Common myeloid progenitor, CD34-positive (primary cell): Measurements from ENCODE around the gene POLD1.

Experiments
- CTCF ChIA-PET: fragments of 350-600 bp; sonication (Branson Sonifier 250); formaldehyde crosslinking; loops from one replicate; lab custom pipeline; 2021; ENCODE audit warnings: antibody characterized with exemption; lab: Charles Lee
- POLR2A ChIA-PET: fragments of 350-600 bp; sonication (Branson Sonifier 250); formaldehyde crosslinking; loops from one replicate; lab custom pipeline; 2021; ENCODE audit warnings: antibody characterized with exemption; lab: Charles Lee
- DNase-seq, 3 donors: peaks; one replicate each; pipeline versions ENCODE4 v3.0.0 to v3.0.0-alpha.2; 2013
- H3K27ac ChIP-seq, 2 experiments: 1 replicate in 1 of 2; 2 replicates in 1 of 2; pipeline ENCODE4 v1.7.0; 2013; ENCODE audit warnings: inconsistent platforms in 2 of 2, low read length in 2 of 2, mild to moderate bottlenecking in 2 of 2, low read depth in 1 of 2, moderate library complexity in 1 of 2; ENCODE audit not compliant: severe bottlenecking in 2 of 2, insufficient read depth in 1 of 2, poor library complexity in 1 of 2
- H3K27me3 ChIP-seq, 5 experiments: replicated peaks in 2 of 5; 1 replicate in 3 of 5; 2 replicates in 2 of 5; pipeline versions ENCODE4 v1.6.1 to v1.7.0; 2013; ENCODE audit warnings: low read length in 4 of 5, mild to moderate bottlenecking in 2 of 5, moderate library complexity in 2 of 5, inconsistent platforms in 1 of 5; ENCODE audit not compliant: insufficient read depth in 5 of 5, control insufficient read depth in 4 of 5
- H3K36me3 ChIP-seq, 4 experiments: 1 replicate in 2 of 4; 2 replicates in 2 of 4; pipeline versions ENCODE4 v1.6.1 to v1.7.0; 2013; ENCODE audit warnings: low read length in 3 of 4, control low read depth in 1 of 4, mild to moderate bottlenecking in 1 of 4; ENCODE audit not compliant: control insufficient read depth in 4 of 4, insufficient read depth in 4 of 4
- H3K4me1 ChIP-seq, 4 experiments: 1 replicate in 3 of 4; 2 replicates in 1 of 4; pipeline versions ENCODE4 v1.6.1 to v1.7.1; 2013; ENCODE audit warnings: low read length in 3 of 4, mild to moderate bottlenecking in 3 of 4, control low read depth in 1 of 4, inconsistent platforms in 1 of 4, moderate library complexity in 1 of 4; ENCODE audit not compliant: control insufficient read depth in 4 of 4, insufficient read depth in 4 of 4; ENCODE audit errors: control extremely low read depth in 1 of 4
- H3K4me3 ChIP-seq, 7 experiments: 1 replicate in 4 of 7; 2 replicates in 3 of 7; pipeline versions ENCODE4 v1.5.1 to v1.7.0; 2013; ENCODE audit warnings: mild to moderate bottlenecking in 7 of 7, low read length in 6 of 7, moderate library complexity in 6 of 7, inconsistent platforms in 2 of 7, low read depth in 2 of 7, control low read depth in 1 of 7; ENCODE audit not compliant: insufficient read depth in 4 of 7, control insufficient read depth in 1 of 7; ENCODE audit errors: extremely low read depth in 1 of 7
- H3K9me3 ChIP-seq, 5 experiments: 1 replicate in 4 of 5; 2 replicates in 1 of 5; pipeline versions ENCODE4 v1.6.1 to v1.7.1; 2013; ENCODE audit warnings: low read length in 4 of 5, mild to moderate bottlenecking in 2 of 5, inconsistent platforms in 1 of 5, low read depth in 1 of 5, moderate library complexity in 1 of 5; ENCODE audit not compliant: control insufficient read depth in 4 of 5, insufficient read depth in 2 of 5; ENCODE audit errors: control extremely low read depth in 1 of 5
- WGBS: methylation state at CpG from one replicate; pipeline ENCODE4 v1.1.5; 2013; ENCODE audit not compliant: insufficient coverage; 5-methylcytosine and 5-hydroxymethylcytosine counted together

POLD1 gene

DNA sequence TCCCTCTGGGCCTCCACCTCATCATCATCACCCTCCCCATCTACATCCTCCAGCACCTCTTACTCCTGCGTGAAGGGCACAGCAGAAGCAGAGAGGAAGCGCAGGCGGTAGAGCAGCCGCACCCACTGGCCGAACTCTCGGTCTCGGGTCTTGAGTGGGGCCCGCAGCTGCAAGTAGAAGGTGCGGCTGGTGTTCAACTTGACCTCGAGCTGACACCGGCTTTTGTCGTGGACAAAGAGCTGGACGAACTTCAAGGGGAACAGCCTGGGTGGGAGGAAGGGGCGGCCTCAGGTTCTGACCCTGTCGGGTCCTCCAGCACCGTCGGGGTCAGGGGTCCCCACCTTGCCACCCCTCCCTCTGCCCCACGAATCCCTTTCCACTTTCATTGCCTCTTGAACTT is 83.4 kb downstream of the POLD1 start:
- no peaks in the 10 kb centered on the region for H3K9me3 ChIP-seq
- no peak overlapping the region for H3K4me3 ChIP-seq
- H3K27ac ChIP-seq: no peak overlapping the region
- no peaks in the 10 kb centered on the region for H3K4me1 ChIP-seq
- ChIA-PET CTCF (no interaction called here), POLR2A (no interaction called here)
- peaks cover 0 to 2% (median 0%) of the 10 kb centered on the region in 5 experiments for H3K27me3 ChIP-seq
- 90% methylated on average over 15 of the region's 18 CpGs for WGBS
- no peak for DNase-seq
- no peaks in the 10 kb centered on the region for H3K36me3 ChIP-seq
